CD4-positive, alpha-beta T cell (primary cell): ENCODE measurements around the gene SLC38A10. TPM values are rescaled to one million over a fixed set of nuclear protein-coding genes. Genes with fewer than 3 reads are reported as not detected.

ENCODE experiments used
- ATAC-seq: fragments of 200-7000 bp; cut with Tn5 transposase; one replicate; pipeline ENCODE4 v1.10.0; 2022; ENCODE audit warnings: mild to moderate bottlenecking; ENCODE audit not compliant: poor library complexity
- CTCF ChIA-PET: fragments of 350-600 bp; sonication (Branson Sonifier 250); formaldehyde crosslinking; loops from one replicate; lab custom pipeline; 2021; ENCODE audit warnings: antibody characterized with exemption, inconsistent platforms; lab: Charles Lee
- POLR2A ChIA-PET: fragments of 350-600 bp; sonication (Branson Sonifier 250); formaldehyde crosslinking; loops from one replicate; lab custom pipeline; 2021; ENCODE audit warnings: antibody characterized with exemption, inconsistent platforms; lab: Charles Lee
- DNase-seq, 14 experiments: peaks; one replicate each; pipeline ENCODE4 v3.0.0-alpha.2; 2013 to 2020; ENCODE audit warnings: mixed read lengths in 2 of 14
- H3K27ac ChIP-seq, 2 donors: one replicate each; pipeline versions ENCODE4 v1.5.1 to v1.7.0; 2013; ENCODE audit warnings: low read length in 2 of 2, low read depth in 1 of 2, mild to moderate bottlenecking in 1 of 2
- H3K27me3 ChIP-seq, 2 experiments: 1 replicate in 1 of 2; 2 replicates in 1 of 2; pipeline versions ENCODE4 v1.6.1 to v1.7.0; 2013; ENCODE audit warnings: low read length in 2 of 2, control low read depth in 1 of 2, mild to moderate bottlenecking in 1 of 2, moderate library complexity in 1 of 2; ENCODE audit not compliant: insufficient read depth in 2 of 2, control insufficient read depth in 1 of 2
- H3K36me3 ChIP-seq: one replicate; pipeline ENCODE4 v1.6.1; 2013; ENCODE audit warnings: low read length, control low read depth; ENCODE audit not compliant: insufficient read depth
- H3K4me1 ChIP-seq: one replicate; pipeline ENCODE4 v1.6.1; 2013; ENCODE audit warnings: low read length, control low read depth; ENCODE audit not compliant: insufficient read depth
- H3K4me3 ChIP-seq: one replicate; pipeline ENCODE4 v1.5.1; 2013; ENCODE audit warnings: mild to moderate bottlenecking, low read length, moderate library complexity
- H3K9me3 ChIP-seq, 2 experiments: 1 replicate in 1 of 2; 2 replicates in 1 of 2; pipeline versions ENCODE4 v1.6.1 to v1.7.0; 2013; ENCODE audit warnings: low read length in 2 of 2, mild to moderate bottlenecking in 2 of 2, control low read depth in 1 of 2, moderate library complexity in 1 of 2; ENCODE audit not compliant: control insufficient read depth in 1 of 2, insufficient read depth in 1 of 2
- H3K27ac Mint-ChIP-seq: one replicate; pipeline ENCODE4 v1.8.0; 2020; ENCODE audit warnings: mixed read lengths
- H3K27me3 Mint-ChIP-seq: one replicate; pipeline ENCODE4 v1.8.0; 2021; ENCODE audit warnings: mixed read lengths
- H3K36me3 Mint-ChIP-seq: one replicate; pipeline ENCODE4 v1.8.0; 2021; ENCODE audit warnings: low read depth, mixed read lengths
- H3K4me1 Mint-ChIP-seq: one replicate; pipeline ENCODE4 v1.8.0; 2021; ENCODE audit warnings: low read depth, mixed read lengths
- H3K4me3 Mint-ChIP-seq: one replicate; pipeline ENCODE4 v1.8.0; 2020; ENCODE audit warnings: mild to moderate bottlenecking, mixed read lengths
- H3K9me3 Mint-ChIP-seq: one replicate; pipeline ENCODE4 v1.8.0; 2020; ENCODE audit warnings: mixed read lengths
- intact Hi-C, 2 experiments: fragments of 100-400 bp; cut with DNase I in 1 of 2; cut with micrococcal nuclease in 1 of 2; formaldehyde crosslinking; loops; one replicate each; pipeline versions ENCODE4 v1.15.1 to v1.9.0; 2023 to 2025; cut with DNase I, micrococcal nuclease
- total RNA-seq, 174 experiments: library from RNA in 2 of 174; stranded (reverse) in 2 of 174; gene quantifications; one replicate each; pipeline ENCODE4 v1.2.3 and lab custom pipeline; 2021 to 2026
- TF ChIP-seq, protein P1 (sequence below): fragments of 200-600 bp; IDR thresholded peaks from one replicate; pipeline ENCODE4 v1.8.0; 2022; ENCODE audit warnings: antibody characterized with exemption, mild to moderate bottlenecking

Gene SLC38A10
- total RNA-seq, 2 experiments from 2014 or later: 22.8 to 26.4 TPM

DNA sequence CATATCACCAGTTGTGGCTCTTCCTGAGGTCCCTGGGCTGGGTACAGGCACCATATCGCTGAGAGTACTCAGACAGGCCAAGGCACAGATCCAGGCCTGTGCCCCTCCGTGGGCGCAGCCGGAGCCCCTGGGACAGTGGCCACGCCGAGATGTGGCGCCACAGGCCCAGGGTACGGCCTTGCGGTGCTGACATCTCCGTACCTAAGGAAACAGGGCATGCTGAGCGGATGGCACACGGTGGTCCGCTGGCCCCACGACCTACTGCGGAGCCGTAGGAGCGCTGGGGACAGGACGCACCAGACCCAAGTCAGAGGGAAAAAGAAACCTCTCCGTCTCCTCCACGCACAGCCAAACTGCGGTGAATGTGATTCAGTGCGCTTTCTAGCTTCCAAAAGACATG, 29.5 kb downstream of the SLC38A10 start:
- intact Hi-C loops: no loop called here

DNA sequence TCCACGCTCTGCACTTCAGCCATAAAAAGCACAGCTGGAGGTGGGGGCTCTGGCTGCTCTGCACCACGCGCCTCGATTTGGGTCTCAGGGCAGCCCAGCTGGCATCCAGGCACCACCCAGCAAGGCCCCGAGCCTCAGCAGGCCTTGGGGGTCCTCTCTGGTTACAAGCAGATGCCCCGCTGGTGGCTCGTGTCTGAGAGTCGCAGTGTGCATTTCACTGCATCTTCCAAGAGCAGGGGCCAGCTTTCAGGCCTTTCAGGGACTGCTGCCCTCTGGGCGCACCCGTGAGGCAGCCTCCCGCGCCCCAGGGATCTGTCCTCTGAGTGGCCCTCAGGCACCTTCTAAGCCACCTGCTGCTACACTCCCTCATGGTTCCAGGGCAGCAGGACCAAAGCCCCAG, 30.5 kb downstream of the SLC38A10 start:
- no peak overlapping the region for H3K4me3 Mint-ChIP-seq
- ChIA-PET POLR2A (no interaction called here), CTCF (no interaction called here)
- DNase-seq (no peak), ATAC-seq (no peak)
- no peaks in the 10 kb centered on the region for H3K9me3 Mint-ChIP-seq
- H3K4me1 ChIP-seq: no peaks in the 10 kb centered on the region
- no peaks in the 10 kb centered on the region for H3K9me3 ChIP-seq
- intact Hi-C loops: no loop called here
- peaks cover 76% of the 10 kb centered on the region for H3K36me3 Mint-ChIP-seq
- H3K4me3 ChIP-seq: no peak overlapping the region
- H3K27ac ChIP-seq: no peak overlapping the region
- no peaks in the 10 kb centered on the region for H3K27me3 Mint-ChIP-seq
- peaks cover 78% of the 10 kb centered on the region for H3K36me3 ChIP-seq
- H3K27ac Mint-ChIP-seq: no peak overlapping the region
- no peaks in the 10 kb centered on the region for H3K27me3 ChIP-seq
- H3K4me1 Mint-ChIP-seq: no peaks in the 10 kb centered on the region
- TF ChIP-seq, protein P1, sequence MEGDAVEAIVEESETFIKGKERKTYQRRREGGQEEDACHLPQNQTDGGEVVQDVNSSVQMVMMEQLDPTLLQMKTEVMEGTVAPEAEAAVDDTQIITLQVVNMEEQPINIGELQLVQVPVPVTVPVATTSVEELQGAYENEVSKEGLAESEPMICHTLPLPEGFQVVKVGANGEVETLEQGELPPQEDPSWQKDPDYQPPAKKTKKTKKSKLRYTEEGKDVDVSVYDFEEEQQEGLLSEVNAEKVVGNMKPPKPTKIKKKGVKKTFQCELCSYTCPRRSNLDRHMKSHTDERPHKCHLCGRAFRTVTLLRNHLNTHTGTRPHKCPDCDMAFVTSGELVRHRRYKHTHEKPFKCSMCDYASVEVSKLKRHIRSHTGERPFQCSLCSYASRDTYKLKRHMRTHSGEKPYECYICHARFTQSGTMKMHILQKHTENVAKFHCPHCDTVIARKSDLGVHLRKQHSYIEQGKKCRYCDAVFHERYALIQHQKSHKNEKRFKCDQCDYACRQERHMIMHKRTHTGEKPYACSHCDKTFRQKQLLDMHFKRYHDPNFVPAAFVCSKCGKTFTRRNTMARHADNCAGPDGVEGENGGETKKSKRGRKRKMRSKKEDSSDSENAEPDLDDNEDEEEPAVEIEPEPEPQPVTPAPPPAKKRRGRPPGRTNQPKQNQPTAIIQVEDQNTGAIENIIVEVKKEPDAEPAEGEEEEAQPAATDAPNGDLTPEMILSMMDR: no peak

More for the DNA sequence above, 29.5 kb downstream of the SLC38A10 start:
- peaks cover 77% of the 10 kb centered on the region for H3K36me3 ChIP-seq
- DNase-seq (no peak), ATAC-seq (no peak)
- H3K27me3 ChIP-seq: no peaks in the 10 kb centered on the region
- no peaks in the 10 kb centered on the region for H3K9me3 Mint-ChIP-seq
- TF ChIP-seq, protein P1: no peak
- no peaks in the 10 kb centered on the region for H3K4me1 ChIP-seq
- CTCF ChIA-PET: no interaction called here
- no peak overlapping the region for H3K4me3 ChIP-seq
- no peak overlapping the region for H3K27ac ChIP-seq
- no peaks in the 10 kb centered on the region for H3K4me1 Mint-ChIP-seq
- H3K9me3 ChIP-seq: no peaks in the 10 kb centered on the region
- H3K27ac Mint-ChIP-seq: no peak overlapping the region
- POLR2A ChIA-PET: no interaction called here
- peaks cover 77% of the 10 kb centered on the region for H3K36me3 Mint-ChIP-seq
- no peak overlapping the region for H3K4me3 Mint-ChIP-seq
- H3K27me3 Mint-ChIP-seq: no peaks in the 10 kb centered on the region

DNA sequence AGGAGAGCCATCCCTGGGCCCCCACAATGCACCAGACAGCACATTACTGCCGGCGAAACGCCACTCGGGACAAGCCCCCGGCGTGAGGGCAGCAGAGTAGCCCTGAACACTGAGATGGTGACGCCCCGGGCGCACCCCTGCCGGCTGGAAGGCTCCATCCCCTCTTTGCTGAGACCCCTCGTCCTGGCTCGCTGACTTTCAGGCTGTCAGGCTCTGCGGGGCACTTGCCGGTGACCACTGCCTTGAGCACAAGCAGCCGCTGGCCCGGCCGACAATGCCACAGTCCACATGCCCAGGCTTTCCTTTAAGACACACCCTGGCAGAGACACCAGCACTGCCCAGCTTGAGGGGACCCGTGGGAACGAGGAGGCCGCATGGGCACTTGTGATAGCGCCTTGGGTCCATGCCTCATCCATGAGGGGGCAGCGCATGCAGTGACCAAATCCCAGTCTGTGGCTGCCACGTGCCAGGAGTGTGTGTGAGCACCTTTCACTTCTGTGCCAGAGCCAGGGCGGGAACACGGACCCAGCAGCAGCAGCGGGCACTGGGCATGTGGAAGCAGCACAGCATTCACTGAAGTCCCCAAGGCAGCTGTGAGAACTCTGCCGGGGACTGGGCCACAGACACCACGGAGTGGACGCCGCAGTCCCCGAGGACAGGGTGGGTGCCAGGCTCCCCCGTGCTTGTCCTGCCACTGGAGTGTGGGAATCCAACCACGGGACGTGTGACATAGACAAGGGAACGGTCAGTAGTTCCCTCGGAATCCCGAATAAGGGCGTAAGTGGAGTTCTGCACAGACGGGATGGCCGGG, 31.5 kb downstream of the SLC38A10 start:
- Mint-ChIP-seq H3K27ac (no peak overlapping the region), H3K36me3 (peaks cover 67% of the 10 kb centered on the region), H3K4me1 (no peaks in the 10 kb centered on the region), H3K27me3 (no peaks in the 10 kb centered on the region), H3K9me3 (no peaks in the 10 kb centered on the region), H3K4me3 (no peak overlapping the region)
- intact Hi-C loops: no loop called here
- no peak for ATAC-seq
- CTCF ChIA-PET: no interaction called here
- Histone ChIP-seq H3K4me1 (no peaks in the 10 kb centered on the region), H3K27ac (no peak overlapping the region), H3K36me3 (peaks cover 83% of the 10 kb centered on the region), H3K27me3 (no peaks in the 10 kb centered on the region), H3K4me3 (no peak overlapping the region), H3K9me3 (no peaks in the 10 kb centered on the region)
- no peak for DNase-seq
- POLR2A ChIA-PET: no interaction called here
- TF ChIP-seq, protein P1: no peak
